CD14-positive monocyte (primary cell): Measurements from ENCODE around the gene RAX2. TPM values are rescaled to one million over a fixed set of nuclear protein-coding genes. Genes with fewer than 3 reads are reported as not detected.

Source experiments
- DNase-seq, 3 donors: peaks; one replicate each; pipeline ENCODE4 v3.0.0-alpha.2; 2011 to 2022
- H2AFZ ChIP-seq: 2 replicates; pipeline ENCODE4 v1.6.0; 2012; ENCODE audit warnings: mild to moderate bottlenecking, low read depth, low read length, inconsistent platforms; ENCODE audit not compliant: insufficient read depth, poor library complexity, severe bottlenecking
- H3K27ac ChIP-seq, 2 donors: 1 replicate in 1 of 2; 2 replicates in 1 of 2; pipeline ENCODE4 v1.5.1; 2012 to 2013; ENCODE audit warnings: low read length in 2 of 2, control low read depth in 1 of 2, inconsistent platforms in 1 of 2, low read depth in 1 of 2, mild to moderate bottlenecking in 1 of 2
- H3K27me3 ChIP-seq, 2 donors: one replicate each; pipeline versions ENCODE4 v1.6.0 to v1.6.1; 2011 to 2013; ENCODE audit warnings: low read length in 2 of 2; ENCODE audit not compliant: control insufficient read depth in 2 of 2, insufficient read depth in 2 of 2
- H3K36me3 ChIP-seq, 2 donors: replicated peaks in 1 of 2; 1 replicate in 1 of 2; 2 replicates in 1 of 2; pipeline versions ENCODE4 v1.5.1 to v1.6.1; 2012 to 2013; ENCODE audit warnings: low read length in 2 of 2, control low read depth in 1 of 2, inconsistent platforms in 1 of 2, mild to moderate bottlenecking in 1 of 2; ENCODE audit not compliant: insufficient read depth in 2 of 2, control insufficient read depth in 1 of 2
- H3K4me1 ChIP-seq, 2 donors: 1 replicate in 1 of 2; 2 replicates in 1 of 2; pipeline versions ENCODE4 v1.5.1 to v1.6.1; 2012 to 2013; ENCODE audit warnings: low read length in 2 of 2, control low read depth in 1 of 2, inconsistent platforms in 1 of 2, mild to moderate bottlenecking in 1 of 2, moderate library complexity in 1 of 2; ENCODE audit not compliant: insufficient read depth in 2 of 2, control insufficient read depth in 1 of 2
- H3K4me2 ChIP-seq: replicated peaks from 2 replicates; pipeline ENCODE3; 2012; ENCODE audit warnings: low read length, moderate library complexity, mild to moderate bottlenecking; ENCODE audit not compliant: poor library complexity, severe bottlenecking; ENCODE audit errors: extremely low read depth
- H3K4me3 ChIP-seq, 3 experiments: fragments of 200-600 bp in 1 of 3; sonication (generic) in 1 of 3; replicated peaks in 1 of 3; 1 replicate in 2 of 3; 2 replicates in 1 of 3; pipeline ENCODE4 v1.5.1; 2011 to 2013; ENCODE audit warnings: low read length in 3 of 3, mild to moderate bottlenecking in 3 of 3, control low read depth in 2 of 3, low read depth in 2 of 3, inconsistent platforms in 1 of 3, moderate library complexity in 1 of 3
- H3K79me2 ChIP-seq: 2 replicates; pipeline ENCODE4 v1.6.0; 2012; ENCODE audit warnings: mild to moderate bottlenecking, control low read depth, inconsistent platforms, low read length, moderate library complexity; ENCODE audit not compliant: insufficient read depth
- H3K9ac ChIP-seq: 2 replicates; pipeline ENCODE4 v1.6.0; 2017; ENCODE audit warnings: low read length, mild to moderate bottlenecking; ENCODE audit not compliant: insufficient read depth, poor library complexity, severe bottlenecking
- H3K9me3 ChIP-seq, 2 donors: replicated peaks in 1 of 2; 1 replicate in 1 of 2; 2 replicates in 1 of 2; pipeline versions ENCODE4 v1.5.1 to v1.6.1; 2012 to 2013; ENCODE audit warnings: low read length in 2 of 2, control low read depth in 1 of 2; ENCODE audit not compliant: control insufficient read depth in 1 of 2, insufficient read depth in 1 of 2
- H4K20me1 ChIP-seq: 2 replicates; pipeline ENCODE4 v1.6.0; 2012; ENCODE audit warnings: mild to moderate bottlenecking, low read length, control low read depth, moderate library complexity; ENCODE audit not compliant: insufficient read depth
- H3K27ac Mint-ChIP-seq, 7 donors: one replicate each; pipeline ENCODE4 v1.8.0; 2020; ENCODE audit warnings: mild to moderate bottlenecking in 7 of 7, mixed read lengths in 7 of 7, moderate library complexity in 6 of 7, inconsistent platforms in 2 of 7
- H3K27me3 Mint-ChIP-seq, 3 donors: one replicate each; pipeline ENCODE4 v1.8.0; 2021 to 2022; ENCODE audit warnings: low read depth in 3 of 3, mild to moderate bottlenecking in 3 of 3, mixed read lengths in 3 of 3, moderate library complexity in 3 of 3, inconsistent platforms in 1 of 3
- H3K36me3 Mint-ChIP-seq, 2 donors: one replicate each; pipeline ENCODE4 v1.8.0; 2020; ENCODE audit warnings: mixed read lengths in 2 of 2, inconsistent platforms in 1 of 2, mild to moderate bottlenecking in 1 of 2
- H3K4me1 Mint-ChIP-seq: one replicate; pipeline ENCODE4 v1.8.0; 2020; ENCODE audit warnings: mild to moderate bottlenecking, mixed read lengths
- H3K4me3 Mint-ChIP-seq, 2 donors: one replicate each; pipeline ENCODE4 v1.8.0; 2020; ENCODE audit warnings: mild to moderate bottlenecking in 2 of 2, mixed read lengths in 2 of 2, moderate library complexity in 1 of 2
- H3K9me3 Mint-ChIP-seq, 7 donors: one replicate each; pipeline ENCODE4 v1.8.0; 2020 to 2022; ENCODE audit warnings: mixed read lengths in 7 of 7, mild to moderate bottlenecking in 6 of 7, moderate library complexity in 6 of 7, inconsistent platforms in 2 of 7
- WGBS: methylation state at CpG from one replicate; pipeline ENCODE4 v1.1.5; 2013; ENCODE audit warnings: missing lambda C conversion rate; ENCODE audit not compliant: insufficient coverage; 5-methylcytosine and 5-hydroxymethylcytosine counted together
- intact Hi-C, 2 donors: fragments of 100-400 bp; cut with micrococcal nuclease; formaldehyde crosslinking; loops; one replicate each; pipeline versions ENCODE4 v1.15.0 to v1.15.1; 2023
- polyA plus RNA-seq, 3 donors: library from polyadenylated mRNA; depleted of rRNA in 1 of 3; unstranded in 2 of 3; stranded (reverse) in 1 of 3; fragments of 300-500 nt in 2 of 3; fragments of >200 nt in 1 of 3; fragmentation: Illumina TruSeq in 2 of 3; gene quantifications; 1 replicate in 2 of 3; 2 replicates in 1 of 3; pipeline ENCODE4 v1.2.3, GENCODE V29; 2012 to 2021
- TF ChIP-seq, protein P1 (sequence below): fragments of 200-600 bp; IDR thresholded peaks from one replicate; pipeline ENCODE4 v1.8.0; 2022; ENCODE audit warnings: antibody characterized with exemption, mild to moderate bottlenecking

RAX2 gene
- polyA plus RNA-seq, 3 donors = not detected

DNA sequence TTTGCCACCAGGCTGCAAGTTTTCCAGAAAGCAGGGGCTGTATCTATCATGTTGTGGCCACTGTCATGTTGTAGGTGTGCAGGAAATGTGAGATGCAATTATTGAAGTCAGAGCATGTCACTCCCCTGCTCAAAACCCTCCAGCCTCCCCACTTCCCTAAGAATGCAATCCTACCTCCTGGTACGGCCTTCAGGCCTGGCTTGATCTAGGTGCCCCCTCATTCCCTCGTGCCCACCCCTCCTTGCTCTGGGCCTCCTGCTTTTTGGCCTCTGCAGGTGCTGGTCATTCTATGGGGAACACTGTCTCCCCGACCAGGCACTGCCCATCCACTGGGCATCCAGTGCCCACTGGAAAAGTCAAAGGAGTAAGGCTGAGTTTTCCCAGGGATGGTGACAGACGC lies 42.6 kb upstream of the RAX2 start:
- Histone ChIP-seq H3K9me3 (no peaks in the 10 kb centered on the region), H3K79me2 (no peaks in the 10 kb centered on the region), H3K27ac (no peak overlapping the region), H3K9ac (no peak overlapping the region), H3K4me2 (no peak overlapping the region), H4K20me1 (no peaks in the 10 kb centered on the region), H3K27me3 (no peaks in the 10 kb centered on the region), H3K4me1 (peaks cover 14 to 26% of the 10 kb centered on the region in 2 donors), H3K36me3 (no peaks in the 10 kb centered on the region), H2AFZ (no peak overlapping the region), H3K4me3 (no peak overlapping the region)
- Mint-ChIP-seq H3K4me3 (no peak overlapping the region), H3K36me3 (no peaks in the 10 kb centered on the region), H3K27ac (peak overlapping the region in 1 of 7 donors; percentile 32), H3K9me3 (peaks cover 0 to 4% (median 0%) of the 10 kb centered on the region in 7 donors), H3K4me1 (peaks cover 16% of the 10 kb centered on the region), H3K27me3 (peaks cover 9 to 17% (median 12%) of the 10 kb centered on the region in 3 donors)
- intact Hi-C loops = no loop called here
- no peak for DNase-seq
- WGBS = 90% methylated on average over 2 of the region's 4 CpGs
- TF ChIP-seq, protein P1, sequence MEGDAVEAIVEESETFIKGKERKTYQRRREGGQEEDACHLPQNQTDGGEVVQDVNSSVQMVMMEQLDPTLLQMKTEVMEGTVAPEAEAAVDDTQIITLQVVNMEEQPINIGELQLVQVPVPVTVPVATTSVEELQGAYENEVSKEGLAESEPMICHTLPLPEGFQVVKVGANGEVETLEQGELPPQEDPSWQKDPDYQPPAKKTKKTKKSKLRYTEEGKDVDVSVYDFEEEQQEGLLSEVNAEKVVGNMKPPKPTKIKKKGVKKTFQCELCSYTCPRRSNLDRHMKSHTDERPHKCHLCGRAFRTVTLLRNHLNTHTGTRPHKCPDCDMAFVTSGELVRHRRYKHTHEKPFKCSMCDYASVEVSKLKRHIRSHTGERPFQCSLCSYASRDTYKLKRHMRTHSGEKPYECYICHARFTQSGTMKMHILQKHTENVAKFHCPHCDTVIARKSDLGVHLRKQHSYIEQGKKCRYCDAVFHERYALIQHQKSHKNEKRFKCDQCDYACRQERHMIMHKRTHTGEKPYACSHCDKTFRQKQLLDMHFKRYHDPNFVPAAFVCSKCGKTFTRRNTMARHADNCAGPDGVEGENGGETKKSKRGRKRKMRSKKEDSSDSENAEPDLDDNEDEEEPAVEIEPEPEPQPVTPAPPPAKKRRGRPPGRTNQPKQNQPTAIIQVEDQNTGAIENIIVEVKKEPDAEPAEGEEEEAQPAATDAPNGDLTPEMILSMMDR = no peak

GRCh38 chr19:3813473-3814392 lies 41.7 kb upstream of the RAX2 start:
- H3K4me1 ChIP-seq = peaks cover 12 to 21% of the 10 kb centered on the region in 2 donors
- H3K79me2 ChIP-seq = no peaks in the 10 kb centered on the region
- no peak overlapping the region for H2AFZ ChIP-seq
- H3K9me3 ChIP-seq = no peaks in the 10 kb centered on the region
- intact Hi-C loops = no loop called here
- TF ChIP-seq, protein P1 = no peak
- no peak overlapping the region for H3K27ac ChIP-seq
- DNase-seq = no peak
- H3K4me3 ChIP-seq = no peak overlapping the region
- no peak overlapping the region for H3K9ac ChIP-seq
- H4K20me1 ChIP-seq = no peaks in the 10 kb centered on the region
- WGBS = 88% methylated on average over 15 of the region's 22 CpGs
- H3K4me3 Mint-ChIP-seq = no peak overlapping the region
- no peaks in the 10 kb centered on the region for H3K36me3 ChIP-seq
- H3K4me1 Mint-ChIP-seq = peaks cover 16% of the 10 kb centered on the region
- H3K27ac Mint-ChIP-seq = peak overlapping the region in 1 of 7 donors; percentile 7
- no peaks in the 10 kb centered on the region for H3K36me3 Mint-ChIP-seq
- H3K27me3 ChIP-seq = no peaks in the 10 kb centered on the region
- peaks cover 8 to 16% (median 9%) of the 10 kb centered on the region in 3 donors for H3K27me3 Mint-ChIP-seq
- H3K9me3 Mint-ChIP-seq = peaks cover 0 to 4% (median 0%) of the 10 kb centered on the region in 7 donors
- H3K4me2 ChIP-seq = no peak overlapping the region
